Hematopoietic multipotent progenitor cell treated with erythropoietin and hydrocortisone succinate and interleukin-3 and kit ligand, for 8 days (in vitro differentiated cells): ENCODE data around the gene RUBCN.
"Not testable (repeated sequence)": the region's sequence is repeated elsewhere in the genome, so short reads cannot be mapped to it uniquely, and the experiment has no call there.

ENCODE experiments used
- DNase-seq: peaks from one replicate; pipeline ENCODE4 v3.0.0-alpha.2; 2015

Gene RUBCN

DNA sequence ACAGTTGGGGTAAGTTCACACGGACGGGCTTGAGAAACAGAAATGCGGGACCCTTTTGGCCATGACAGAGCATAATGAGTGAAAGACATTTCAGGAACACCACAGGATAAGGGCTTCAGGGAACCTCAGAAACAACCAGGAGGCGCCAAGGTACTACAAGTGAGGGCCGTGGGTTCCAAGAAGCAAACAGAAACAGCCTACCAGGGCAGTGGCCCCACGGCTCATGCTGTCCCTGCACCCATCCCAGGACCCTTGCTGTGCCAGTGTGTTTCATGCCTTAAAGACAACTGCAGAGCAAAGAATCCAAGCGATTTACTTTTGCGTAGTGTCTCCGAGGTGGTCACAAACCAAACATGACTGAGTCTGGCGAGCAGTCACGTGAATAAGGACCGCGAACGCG is 54.0 kb downstream of the RUBCN start:
- DNase-seq: no peak

DNA sequence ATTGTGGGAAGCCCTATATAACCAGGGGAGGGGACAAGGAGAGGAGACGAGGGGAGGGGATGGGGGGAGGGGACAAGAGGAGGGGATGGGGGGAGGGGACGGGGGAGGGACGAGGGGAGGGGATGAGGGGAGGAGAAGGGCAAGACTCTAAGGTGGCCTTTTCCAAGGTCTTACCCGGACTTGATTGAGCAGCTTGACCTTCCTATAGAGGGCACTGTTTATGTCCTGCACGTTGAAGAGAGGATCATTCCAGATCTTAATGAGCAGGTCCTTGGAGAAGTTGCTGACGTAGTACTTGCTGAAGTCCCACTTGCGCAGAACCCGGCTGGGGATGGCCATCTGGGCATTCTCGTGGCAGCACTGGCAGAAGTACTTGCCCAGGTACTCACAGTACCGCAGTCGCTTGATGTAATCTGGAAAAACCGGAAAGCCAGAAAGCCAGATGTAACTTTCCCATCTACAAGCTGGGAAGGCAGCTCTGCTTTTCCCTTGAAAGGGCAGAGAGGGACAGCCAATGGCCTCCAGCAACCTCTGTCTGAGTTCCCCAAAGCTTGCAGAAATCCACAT is 55.7 kb downstream of the RUBCN start:
- DNase-seq: no peak

DNA sequence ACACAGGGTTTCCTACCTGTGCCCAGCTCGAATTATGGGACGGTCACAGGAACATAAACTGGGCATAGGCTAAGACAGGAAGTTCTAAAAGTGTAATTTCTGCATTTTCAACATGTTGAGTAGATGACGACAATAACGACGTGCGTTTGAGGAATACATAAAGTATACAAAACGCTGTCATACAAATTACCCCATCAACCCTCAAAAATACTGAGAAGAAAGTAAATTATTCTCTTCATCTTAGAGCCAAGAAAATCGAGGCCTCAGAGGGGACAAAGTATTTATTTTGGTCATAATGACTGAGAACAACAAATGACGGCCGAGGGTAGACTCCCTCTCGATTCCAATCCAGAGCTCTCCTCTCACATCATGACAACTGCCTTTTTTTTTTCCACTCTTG is 60.8 kb downstream of the RUBCN start:
- no peak for DNase-seq

DNA sequence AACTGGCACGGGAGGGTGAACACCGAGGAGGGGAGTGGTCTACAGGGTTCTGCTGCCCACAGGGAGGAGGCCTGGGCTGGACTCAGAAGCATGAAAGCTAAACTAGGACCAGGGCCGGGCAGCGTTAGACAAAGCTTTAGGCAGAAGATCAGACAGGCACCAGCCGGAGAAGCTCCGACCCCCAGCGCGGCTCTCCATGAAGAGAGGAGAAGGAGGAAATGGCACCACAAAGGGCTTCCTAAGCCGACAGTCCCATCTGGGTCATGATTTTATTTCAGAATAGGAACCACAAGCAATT is 61.2 kb downstream of the RUBCN start:
- DNase-seq: no peak

DNA sequence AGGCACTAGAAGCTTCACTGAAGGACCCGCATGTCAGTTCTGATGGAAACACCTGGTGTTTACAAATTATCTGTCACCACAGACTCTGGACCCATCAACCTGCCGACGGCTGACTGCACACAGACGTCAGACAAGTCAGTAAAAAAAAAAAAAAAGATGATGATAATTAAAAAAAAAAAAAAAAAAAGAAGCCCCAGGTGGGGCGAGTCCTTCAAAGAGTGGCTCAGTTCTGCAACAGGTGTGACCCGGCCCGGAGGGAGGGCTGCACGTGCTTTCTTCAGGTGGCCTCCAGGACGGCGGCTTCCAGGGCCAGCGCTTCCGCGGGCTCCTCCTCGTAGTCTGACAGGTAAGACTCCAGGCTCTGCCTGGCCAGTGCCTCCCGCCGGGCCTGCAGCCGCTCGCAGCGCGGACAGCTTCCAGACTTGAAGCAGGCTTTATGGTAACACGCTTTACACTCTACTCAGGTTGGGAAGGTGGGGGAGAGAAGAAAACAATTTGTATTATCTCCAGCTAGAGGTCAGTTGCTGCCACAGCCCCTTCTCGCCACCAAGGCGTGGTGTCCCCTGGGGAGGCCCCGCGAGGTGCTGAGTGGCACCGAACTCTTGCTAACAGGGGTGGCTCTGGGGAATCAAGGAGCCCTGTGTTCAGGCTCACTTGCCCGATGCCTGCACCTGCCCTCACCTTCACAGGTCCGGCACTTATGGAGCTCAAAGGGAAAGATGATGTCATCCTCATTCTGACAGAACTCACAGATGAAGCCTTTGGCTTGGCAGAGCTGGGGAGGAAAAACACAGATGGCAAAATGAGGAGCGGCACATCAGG is 61.8 kb downstream of the RUBCN start:
- DNase-seq: no peak

DNA sequence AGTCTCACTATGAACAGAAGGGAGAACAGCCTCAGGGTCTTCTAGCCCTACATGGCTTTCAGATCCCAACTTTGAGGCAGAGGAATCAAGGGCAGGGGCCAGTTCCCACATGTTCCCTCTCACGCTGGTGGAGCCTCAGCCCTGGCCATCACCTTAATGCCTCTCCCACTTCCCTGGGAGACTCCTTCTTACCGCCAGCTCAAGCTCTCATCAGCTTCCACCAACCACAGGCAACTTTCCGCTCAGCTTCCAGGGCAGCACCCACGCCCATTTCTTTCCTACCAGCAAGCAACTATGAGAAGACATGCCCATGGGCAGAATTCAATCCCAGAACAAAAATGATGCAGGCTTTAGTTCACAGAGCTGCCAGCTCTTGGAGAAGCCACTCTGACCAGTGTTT is 63.5 kb downstream of the RUBCN start:
- DNase-seq: no peak

DNA sequence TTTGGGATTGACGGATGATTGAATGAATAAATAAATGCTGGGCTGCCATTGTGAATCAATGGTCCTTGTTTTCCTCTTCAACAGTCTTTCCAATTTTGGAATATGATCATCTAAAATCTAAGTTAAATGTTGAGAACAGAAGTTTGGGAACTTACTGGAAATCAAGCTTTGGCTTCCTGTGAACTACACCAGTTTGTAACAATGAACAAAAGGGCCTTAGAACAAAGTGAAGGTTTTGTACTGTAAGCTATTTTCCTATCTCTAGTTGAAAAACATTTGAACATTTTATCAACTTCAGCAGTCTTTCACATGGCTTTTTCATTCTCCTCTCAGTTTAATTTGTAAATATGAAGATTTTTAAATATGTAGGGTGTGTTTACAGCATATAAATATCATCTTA is 66.3 kb downstream of the RUBCN start:
- no peak for DNase-seq

DNA sequence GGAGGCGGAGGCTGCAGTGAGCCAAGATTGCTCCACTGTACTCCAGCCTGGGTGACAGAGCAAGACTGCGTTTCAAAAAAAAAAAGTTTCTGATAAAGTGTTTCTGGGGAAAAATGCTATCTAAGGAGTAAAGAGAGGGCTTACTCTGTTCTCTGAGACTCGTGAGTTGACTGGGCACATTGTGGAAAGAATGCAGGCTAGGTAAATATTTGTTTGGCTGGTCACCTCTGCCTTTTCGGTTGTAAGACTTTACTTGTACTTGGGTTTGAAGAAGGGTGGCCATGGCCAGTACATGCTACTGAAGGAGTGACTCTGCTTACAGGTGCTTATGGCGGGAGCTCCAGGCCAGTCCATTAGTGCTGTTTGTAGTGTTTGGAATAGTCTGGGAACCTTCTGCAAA is 68.7 kb downstream of the RUBCN start:
- no peak for DNase-seq

DNA sequence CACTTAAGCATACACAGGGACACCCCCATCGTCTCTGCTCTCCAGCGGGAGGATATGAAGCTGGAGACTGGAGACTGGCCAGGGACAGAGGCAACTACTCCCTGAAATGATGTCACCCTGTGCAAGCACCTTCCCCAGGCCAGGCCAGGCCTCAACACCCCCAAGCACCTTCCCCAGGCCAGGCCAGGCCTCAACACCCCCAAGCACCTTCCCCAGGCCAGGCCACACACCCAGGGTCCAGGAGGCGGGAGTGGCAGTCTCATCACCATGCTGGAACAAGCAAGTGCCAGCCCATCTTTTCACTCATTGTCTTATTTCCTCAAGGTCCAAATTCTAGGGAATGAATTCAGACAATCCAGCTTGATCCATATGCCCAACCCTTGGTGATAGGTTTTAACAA is 69.4 kb downstream of the RUBCN start:
- not testable (repeated sequence) for DNase-seq

DNA sequence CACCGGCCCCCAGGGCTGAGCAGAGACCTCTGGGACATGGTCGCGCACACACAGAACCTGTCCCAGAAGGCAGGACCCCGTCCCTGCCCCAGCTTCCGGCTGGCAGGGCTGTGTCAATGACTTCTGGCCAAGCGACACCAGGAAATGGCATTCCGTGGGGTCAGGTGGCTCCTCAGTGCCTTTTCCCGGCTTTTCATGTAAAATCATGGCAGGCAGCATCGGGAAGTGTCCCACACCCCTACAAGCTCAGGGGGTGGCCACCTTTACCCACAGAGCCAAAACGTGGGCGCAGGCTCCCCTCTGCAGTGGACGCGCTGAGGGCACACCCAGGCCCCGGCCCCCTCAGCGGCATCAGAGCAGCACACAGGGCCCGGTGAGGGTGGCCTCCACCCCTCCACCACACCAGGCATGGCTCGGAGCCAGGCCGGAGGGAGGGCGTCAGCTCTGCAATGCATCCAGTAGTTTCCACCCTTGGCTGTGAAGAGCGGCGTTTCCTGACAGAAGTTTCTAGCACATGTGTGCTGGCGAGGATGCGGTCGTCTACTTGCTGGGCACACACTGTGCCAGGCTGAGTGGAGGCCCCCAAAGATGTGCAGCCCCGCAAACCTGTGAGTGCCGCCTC is 70.4 kb downstream of the RUBCN start:
- not testable (repeated sequence) for DNase-seq

DNA sequence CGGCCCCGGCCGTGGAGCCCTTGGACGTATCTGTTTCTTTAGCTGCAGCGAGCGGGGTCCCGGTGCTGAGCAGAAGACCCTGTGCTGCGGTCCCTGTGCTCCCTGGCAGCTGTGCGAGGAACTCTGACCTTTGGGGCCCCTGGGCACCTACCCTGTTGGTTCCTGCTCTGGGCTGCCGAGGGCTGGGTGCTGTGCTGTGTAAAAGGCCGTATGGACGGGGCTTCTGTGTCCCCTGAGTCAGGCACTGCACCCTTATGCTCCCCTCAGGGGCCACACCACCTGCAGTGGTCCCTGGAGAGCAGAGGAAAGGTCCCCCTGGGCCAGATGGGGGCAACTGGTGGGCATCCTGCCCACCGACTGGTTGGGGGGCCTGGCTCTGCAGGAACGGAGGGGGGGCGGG is 71.2 kb downstream of the RUBCN start:
- DNase-seq: not testable (repeated sequence)

DNA sequence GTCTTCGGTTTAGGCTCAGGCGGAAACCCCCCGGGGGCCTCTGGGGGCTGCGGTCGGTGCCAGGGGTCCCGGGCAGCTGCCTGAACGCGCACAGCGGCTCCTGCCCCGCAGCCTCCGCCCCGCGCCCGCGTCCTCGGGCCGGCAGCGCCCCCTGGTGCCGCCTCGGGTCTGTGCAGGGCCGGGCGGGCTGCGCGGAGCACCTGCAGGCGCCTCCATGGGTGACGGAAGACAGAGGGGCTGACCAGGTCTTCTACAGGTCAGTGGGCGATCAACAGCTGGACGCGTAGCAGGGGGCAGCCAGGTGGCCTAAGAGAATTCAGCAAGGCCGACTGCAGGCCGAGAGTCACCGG is 71.6 kb downstream of the RUBCN start:
- DNase-seq: not testable (repeated sequence)

DNA sequence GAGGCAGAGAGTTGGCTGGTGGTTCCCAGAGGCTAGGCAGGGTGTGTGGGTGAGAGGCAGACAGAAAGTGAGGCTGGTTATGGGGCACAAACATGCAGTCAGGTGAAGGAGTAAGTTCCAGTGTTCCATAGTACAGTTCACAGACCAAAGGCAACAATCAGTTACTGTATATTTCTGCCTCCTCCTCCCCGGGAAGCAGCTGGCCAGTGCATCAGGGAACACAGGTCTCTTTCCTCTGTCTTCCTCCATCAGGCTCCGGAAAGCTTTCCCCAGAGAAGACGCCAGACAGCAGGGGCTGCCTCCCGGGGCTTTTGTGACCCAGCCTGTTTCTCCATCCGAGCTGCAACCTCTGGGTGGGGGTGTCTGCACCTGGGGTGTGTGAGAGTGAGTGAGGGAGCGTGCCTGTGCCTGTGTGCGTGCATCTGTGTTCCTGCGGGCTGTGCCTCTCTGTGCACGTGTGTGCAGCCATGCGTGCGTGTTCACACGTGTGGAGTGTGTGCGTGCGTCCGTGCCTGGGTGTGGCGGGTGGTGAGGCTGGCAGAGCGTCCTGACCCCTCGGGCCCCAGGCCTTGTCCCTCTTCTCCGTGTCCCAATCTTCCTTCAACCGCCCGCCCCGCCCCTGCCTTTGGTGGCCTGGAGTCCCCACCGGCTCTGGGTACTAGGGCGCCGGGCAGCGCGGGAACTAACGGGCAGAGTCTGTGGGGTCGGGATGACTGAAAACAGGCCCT is 72.1 kb downstream of the RUBCN start:
- not testable (repeated sequence) for DNase-seq

DNA sequence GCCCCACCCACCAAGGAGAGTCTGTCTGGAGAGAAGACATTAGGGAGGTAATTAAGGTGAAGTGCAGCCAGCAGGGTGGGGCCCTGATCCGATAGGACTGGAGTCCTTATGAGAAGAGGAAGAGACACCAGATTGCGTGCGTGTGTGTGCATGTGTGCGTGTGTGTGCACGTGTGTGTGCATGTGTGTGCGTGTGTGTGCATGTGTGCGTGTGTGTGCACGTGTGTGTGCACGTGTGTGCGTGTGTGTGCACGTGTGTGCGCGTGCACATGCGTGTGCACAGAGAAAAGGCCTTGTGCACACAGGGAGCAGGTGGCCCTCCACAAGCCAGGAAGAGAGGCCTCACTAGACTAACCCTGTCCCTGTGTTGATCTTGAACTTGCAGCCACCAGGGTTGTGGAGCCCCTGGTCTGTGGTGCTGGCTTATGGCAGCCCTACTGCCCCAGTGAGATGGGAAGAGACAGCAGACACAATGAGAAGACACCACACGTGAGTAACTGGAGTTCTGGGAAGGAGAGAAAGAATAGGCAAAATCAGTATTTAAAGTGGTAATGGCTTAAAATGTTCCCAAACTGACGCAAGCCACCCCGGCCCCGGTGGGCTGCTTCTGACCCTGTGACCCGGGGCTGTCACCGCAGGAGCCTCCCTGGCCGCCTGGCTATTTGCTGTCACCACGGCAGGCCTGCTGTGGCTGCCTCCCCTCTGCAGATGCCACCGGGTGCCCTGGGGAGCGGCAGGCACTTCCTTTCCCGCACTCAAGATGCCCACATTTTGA is 73.2 kb downstream of the RUBCN start:
- not testable (repeated sequence) for DNase-seq

DNA sequence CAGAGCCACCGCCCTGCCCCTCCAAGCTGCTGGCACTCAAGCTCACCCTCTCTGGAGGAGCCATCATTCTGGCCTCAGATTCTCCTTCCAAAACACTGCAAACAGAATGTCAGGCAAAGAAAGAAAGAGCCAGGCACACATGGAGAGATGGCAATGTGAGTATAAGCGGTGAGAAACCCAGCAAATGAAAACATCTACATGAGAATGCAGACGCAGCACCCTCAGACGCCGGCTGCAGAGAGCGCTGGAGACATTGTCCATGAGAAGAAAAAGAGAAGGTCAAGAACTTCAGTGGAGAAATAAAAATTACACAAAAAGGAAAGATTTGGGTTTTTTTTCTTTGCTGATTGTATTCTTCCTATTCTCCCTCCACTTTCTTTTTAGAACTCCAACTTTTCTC is 74.4 kb downstream of the RUBCN start:
- DNase-seq: not testable (repeated sequence)

DNA sequence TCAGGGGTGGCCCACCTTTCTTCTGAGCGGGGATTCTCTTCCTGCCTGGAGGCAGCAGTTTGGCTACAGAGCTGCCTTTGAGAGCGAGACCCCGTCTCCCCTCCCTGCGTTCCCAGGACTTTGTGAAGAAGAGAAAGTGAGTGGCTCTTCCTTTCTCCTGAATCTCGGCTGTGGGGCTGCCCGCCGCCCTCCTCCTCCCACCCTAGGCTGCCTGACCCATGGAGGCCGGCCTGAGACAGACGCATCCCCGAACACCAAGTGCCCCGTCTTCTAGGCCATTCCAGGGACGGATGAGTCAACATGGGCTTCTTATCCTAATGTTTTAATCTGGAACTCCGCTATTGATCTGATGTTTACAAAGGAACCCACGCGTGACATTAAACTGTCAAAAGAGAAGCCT is 74.8 kb downstream of the RUBCN start:
- DNase-seq: not testable (repeated sequence)

DNA sequence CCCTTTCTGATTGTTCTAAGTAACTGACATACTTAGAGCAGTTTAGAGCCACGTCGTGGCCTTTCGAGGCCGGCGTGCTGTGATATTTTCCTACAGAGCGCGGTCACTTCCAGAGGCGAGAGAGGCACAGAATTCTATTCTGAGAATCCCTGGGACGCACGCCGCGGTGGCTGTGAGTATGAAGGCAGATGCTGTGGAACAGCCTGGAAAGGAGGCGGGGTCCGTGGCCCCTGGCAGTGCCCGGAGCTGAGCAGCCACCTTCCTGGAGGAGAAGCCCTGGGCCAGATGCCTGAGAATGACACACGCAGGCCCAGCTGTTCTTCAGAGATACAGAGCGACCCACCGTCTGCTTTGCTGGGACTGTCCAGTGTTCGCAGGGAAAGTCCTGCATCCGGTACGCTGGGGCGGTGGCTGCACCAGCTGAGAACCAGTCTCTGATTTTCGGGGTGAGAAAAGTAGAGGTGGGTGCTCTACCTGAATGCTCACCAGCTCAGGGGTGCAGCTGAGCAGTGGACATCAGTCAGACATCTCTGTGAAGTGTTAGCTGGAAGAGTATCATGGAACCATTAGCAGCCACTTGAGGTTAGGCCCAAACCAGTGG is 75.4 kb downstream of the RUBCN start:
- not testable (repeated sequence) for DNase-seq

DNA sequence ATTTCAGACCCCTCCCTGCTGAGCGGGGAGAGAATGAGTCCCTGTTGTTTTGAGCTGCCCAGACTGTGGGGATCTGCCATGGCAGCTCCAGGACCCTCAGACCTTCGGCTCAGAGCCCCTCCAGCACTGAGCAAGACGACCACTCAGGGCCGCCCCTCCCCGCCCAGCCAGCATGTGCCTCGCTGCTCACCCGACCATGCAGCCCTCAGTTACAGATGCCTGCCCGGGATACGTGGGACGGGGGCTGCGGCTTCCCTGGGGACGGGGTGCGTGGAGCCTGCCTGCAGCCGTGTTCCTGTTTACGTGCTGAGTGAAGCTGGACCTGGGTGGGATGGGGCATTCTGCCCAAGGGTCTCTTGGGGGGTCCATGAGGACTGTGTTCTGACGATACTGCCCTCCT is 77.0 kb downstream of the RUBCN start:
- DNase-seq: not testable (repeated sequence)

DNA sequence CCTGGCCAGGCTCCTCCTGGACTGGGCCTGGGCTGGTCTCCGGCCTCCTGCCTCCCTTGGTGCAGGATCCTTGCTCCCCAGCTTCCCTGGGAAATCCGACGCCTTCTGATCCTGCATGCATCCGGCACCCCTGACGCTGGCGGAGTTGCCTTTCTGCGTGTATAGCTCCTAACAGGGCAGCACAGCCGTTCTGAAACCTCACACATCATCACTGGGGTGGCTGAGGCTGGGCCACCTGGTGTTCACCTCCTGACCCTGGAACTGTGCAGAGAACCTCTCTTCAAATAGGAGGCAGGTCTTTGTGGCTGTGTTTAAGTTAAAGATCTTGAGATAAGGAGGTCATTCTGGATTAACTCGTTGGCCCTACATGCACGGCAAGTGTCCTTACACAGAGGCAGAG is 77.6 kb downstream of the RUBCN start:
- DNase-seq: not testable (repeated sequence)

DNA sequence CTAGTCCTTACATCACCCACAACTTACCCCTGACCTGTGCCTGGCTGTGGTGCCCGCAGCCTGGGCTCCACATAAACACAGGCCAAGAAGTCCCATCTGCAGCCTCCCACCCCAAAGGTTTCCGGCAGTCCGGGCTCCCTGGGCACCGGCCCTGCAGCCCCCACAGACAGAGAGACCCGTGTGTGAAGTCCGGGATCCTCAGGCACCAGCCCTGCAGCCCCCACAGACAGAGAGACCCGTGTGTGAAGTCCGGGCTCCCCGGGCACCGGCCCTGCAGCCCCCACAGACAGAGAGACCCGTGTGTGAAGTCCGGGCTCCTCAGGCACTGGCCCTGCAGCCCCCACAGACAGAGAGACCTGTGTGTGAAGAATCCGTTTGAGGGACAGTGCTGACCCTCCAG is 78.0 kb downstream of the RUBCN start:
- not testable (repeated sequence) for DNase-seq

DNA sequence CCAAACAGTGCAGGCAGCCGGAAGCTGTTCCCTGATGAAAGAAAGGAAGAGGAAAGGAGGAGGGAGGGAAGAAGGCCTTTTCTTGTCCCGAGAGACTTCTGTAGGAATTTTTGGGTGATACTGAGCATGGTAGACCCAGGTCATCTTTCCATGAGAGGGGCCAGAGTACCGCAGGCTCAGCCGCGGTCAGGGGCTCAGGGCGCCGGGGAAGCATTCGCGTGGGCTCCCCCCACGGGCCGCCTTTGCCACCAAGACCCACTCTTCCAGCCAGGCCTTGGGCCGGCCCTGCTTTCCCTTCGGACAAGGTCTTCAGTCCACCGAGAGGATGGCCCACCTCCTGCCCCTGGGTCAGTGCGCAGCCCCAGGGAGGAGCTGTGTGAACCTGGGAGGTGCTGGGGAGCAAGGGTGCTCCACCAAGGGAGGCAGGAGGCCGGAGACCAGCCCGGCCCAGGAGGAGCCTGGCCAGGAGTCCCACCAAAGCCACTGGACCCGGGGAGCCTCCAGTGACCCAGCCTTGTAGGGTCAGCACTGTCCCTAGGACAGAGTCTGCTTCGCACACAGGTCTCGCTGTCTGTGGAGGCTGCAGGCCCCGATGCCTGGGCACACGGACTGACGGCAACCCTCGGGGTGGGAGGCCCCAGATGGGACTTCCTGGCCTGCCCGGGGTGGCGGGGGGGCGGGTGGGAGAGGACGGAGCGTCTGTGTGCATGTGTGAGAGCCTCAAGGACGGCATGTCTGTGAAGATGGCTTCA is 79.0 kb downstream of the RUBCN start:
- not testable (repeated sequence) for DNase-seq

DNA sequence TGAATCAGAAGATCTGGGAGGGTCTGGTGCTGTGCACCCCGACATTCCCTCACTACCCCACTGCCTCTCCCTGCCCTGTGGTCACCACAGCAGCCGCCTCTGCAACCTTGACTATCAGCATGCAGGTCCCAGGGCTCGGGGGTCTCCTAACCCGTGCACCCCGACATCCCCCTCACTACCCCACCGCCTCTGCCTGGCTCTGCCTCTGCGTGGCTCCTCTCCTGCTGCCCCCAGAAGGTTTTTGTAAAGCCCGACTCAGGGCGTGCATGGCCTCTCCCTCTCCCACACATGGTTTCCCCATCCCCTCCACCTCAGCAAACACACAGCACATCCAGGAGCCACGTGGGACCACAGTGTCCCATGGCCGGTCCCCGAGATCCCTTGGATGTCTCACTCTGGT is 79.7 kb downstream of the RUBCN start:
- not testable (repeated sequence) for DNase-seq
